RWPE2 (cell line): ENCODE data around the gene SIX5.

ENCODE experiments used
- ATAC-seq: fragments of 200-7000 bp; cut with Tn5 transposase; 3 replicates; pipeline ENCODE4 v1.9.1; 2021; ENCODE audit warnings: low read depth
- DNase-seq: peaks from one replicate; pipeline ENCODE4 v3.0.0-alpha.2; 2020; ENCODE audit warnings: low spot score
- H3K27ac ChIP-seq: fragments of 450-650 bp; 2 replicates; pipeline ENCODE4 v1.5.1; 2017; ENCODE audit warnings: mild to moderate bottlenecking; ENCODE audit not compliant: poor library complexity, severe bottlenecking
- H3K27me3 ChIP-seq: fragments of 250-450 bp; sonication (Bioruptor Pico); 2 replicates; pipeline ENCODE4 v1.5.1; 2021; ENCODE audit warnings: mild to moderate bottlenecking, moderate library complexity; ENCODE audit not compliant: insufficient read depth, poor library complexity, severe bottlenecking
- H3K36me3 ChIP-seq: fragments of 250-450 bp; sonication (Bioruptor Pico); 2 replicates; pipeline ENCODE4 v1.5.1; 2020; ENCODE audit warnings: low read depth, mild to moderate bottlenecking, moderate library complexity
- H3K4me1 ChIP-seq: fragments of 250-450 bp; sonication (Bioruptor Pico); 2 replicates; pipeline ENCODE4 v1.5.1; 2021; ENCODE audit warnings: mild to moderate bottlenecking, moderate library complexity; ENCODE audit not compliant: insufficient read depth, poor library complexity, severe bottlenecking
- H3K4me3 ChIP-seq: fragments of 250-450 bp; sonication (Bioruptor Pico); 2 replicates; pipeline ENCODE4 v1.5.1; 2021; ENCODE audit warnings: mild to moderate bottlenecking, moderate library complexity; ENCODE audit not compliant: severe bottlenecking
- H3K9me3 ChIP-seq: fragments of 250-450 bp; sonication (Bioruptor Pico); 2 replicates; pipeline ENCODE4 v1.5.1; 2021; ENCODE audit warnings: mild to moderate bottlenecking, moderate library complexity; ENCODE audit not compliant: severe bottlenecking
- CTCF ChIP-seq: fragments of 450-650 bp; IDR thresholded peaks from one replicate; pipeline ENCODE4 v1.5.1; 2017; ENCODE audit warnings: mild to moderate bottlenecking, moderate library complexity; ENCODE audit not compliant: poor library complexity, severe bottlenecking

SIX5 gene

GRCh38 chr19:45767410-45767880 lies 1.6 kb downstream of the SIX5 start:
- peak; percentile 28 for ATAC-seq
- Histone ChIP-seq H3K4me3 (peak overlapping the region; percentile 95), H3K9me3 (no peaks in the 10 kb centered on the region), H3K36me3 (no peaks in the 10 kb centered on the region), H3K4me1 (no peaks in the 10 kb centered on the region), H3K27ac (peak overlapping the region; percentile 86), H3K27me3 (no peaks in the 10 kb centered on the region)
- DNase-seq = no peak
- no peak for TF ChIP-seq CTCF

GRCh38 chr19:45766869-45767346 lies 2.1 kb downstream of the SIX5 start:
- no peak for DNase-seq
- no peak for TF ChIP-seq CTCF
- no peaks in the 10 kb centered on the region for H3K9me3 ChIP-seq
- no peaks in the 10 kb centered on the region for H3K4me1 ChIP-seq
- H3K4me3 ChIP-seq = peak overlapping the region; percentile 95
- no peaks in the 10 kb centered on the region for H3K36me3 ChIP-seq
- no peaks in the 10 kb centered on the region for H3K27me3 ChIP-seq
- H3K27ac ChIP-seq = peak overlapping the region; percentile 86
- no peak for ATAC-seq

- no peaks in the 10 kb centered on the region for H3K36me3 ChIP-seq
- no peaks in the 10 kb centered on the region for H3K9me3 ChIP-seq
- no peaks in the 10 kb centered on the region for H3K27me3 ChIP-seq
- peak overlapping the region; percentile 95 for H3K4me3 ChIP-seq
- ATAC-seq = no peak
- peak overlapping the region; percentile 86 for H3K27ac ChIP-seq
- no peaks in the 10 kb centered on the region for H3K4me1 ChIP-seq
- no peak for DNase-seq
- TF ChIP-seq CTCF = no peak
Measured at GRCh38 chr19:45766296-45766868, 2.7 kb downstream of the SIX5 start.

GRCh38 chr19:45765702-45766295 lies 3.3 kb downstream of the SIX5 start:
- H3K4me1 ChIP-seq = no peaks in the 10 kb centered on the region
- H3K27ac ChIP-seq = peak overlapping the region; percentile 86
- H3K4me3 ChIP-seq = no peak overlapping the region
- DNase-seq (no peak), ATAC-seq (no peak)
- no peaks in the 10 kb centered on the region for H3K27me3 ChIP-seq
- no peak for TF ChIP-seq CTCF
- H3K9me3 ChIP-seq = no peaks in the 10 kb centered on the region
- H3K36me3 ChIP-seq = no peaks in the 10 kb centered on the region
